OCI-LY1 (cell line): ENCODE measurements around the gene SUSD1.

Experiments
- H2AFZ ChIP-seq: fragments of 200-600 bp; sonication (generic), shearing (Covaris generic); 2 replicates; pipeline ENCODE4 v1.6.0; 2014; ENCODE audit warnings: antibody characterized with exemption, mild to moderate bottlenecking, low read length
- H3F3A ChIP-seq: fragments of 200-600 bp; sonication (generic), shearing (Covaris generic); 2 replicates; pipeline ENCODE4 v1.6.0; 2014; ENCODE audit warnings: mild to moderate bottlenecking, antibody characterized with exemption, low read length, moderate library complexity; ENCODE audit not compliant: insufficient read depth
- H3K27ac ChIP-seq: fragments of 200-600 bp; sonication (generic); 2 replicates; pipeline ENCODE4 v1.5.1; 2014; ENCODE audit warnings: low read length, mixed run types, mild to moderate bottlenecking, low read depth; ENCODE audit not compliant: poor library complexity, severe bottlenecking
- H3K27me3 ChIP-seq: fragments of 200-600 bp; sonication (generic); 2 replicates; pipeline ENCODE4 v1.6.0; 2014; ENCODE audit warnings: antibody characterized with exemption, mild to moderate bottlenecking, low read length, moderate library complexity; ENCODE audit not compliant: insufficient read depth
- H3K36me3 ChIP-seq: fragments of 200-600 bp; sonication (generic); 2 replicates; pipeline ENCODE4 v1.6.1; 2014; ENCODE audit warnings: mild to moderate bottlenecking, antibody characterized with exemption, low read length, moderate library complexity, mixed read lengths; ENCODE audit not compliant: insufficient read depth
- H3K4me1 ChIP-seq: fragments of 200-600 bp; sonication (generic); 2 replicates; pipeline ENCODE4 v1.5.1; 2014; ENCODE audit warnings: mild to moderate bottlenecking, low read length, moderate library complexity; ENCODE audit not compliant: insufficient read depth, severe bottlenecking
- H3K4me2 ChIP-seq: fragments of 200-600 bp; sonication (generic), shearing (Covaris generic); 2 replicates; pipeline ENCODE4 v1.6.1; 2014; ENCODE audit warnings: low read length
- H3K4me3 ChIP-seq: fragments of 200-600 bp; sonication (generic); 2 replicates; pipeline ENCODE4 v1.5.1; 2014; ENCODE audit warnings: low read length, low read depth, mild to moderate bottlenecking, mixed read lengths; ENCODE audit not compliant: poor library complexity, severe bottlenecking
- H3K79me2 ChIP-seq: fragments of 200-600 bp; shearing (Covaris generic); 2 replicates; pipeline ENCODE4 v1.6.1; 2016; ENCODE audit warnings: mixed run types, low read length, mixed read lengths; ENCODE audit not compliant: insufficient read depth
- H3K9ac ChIP-seq: fragments of 200-600 bp; sonication (generic), shearing (Covaris generic); 2 replicates; pipeline ENCODE4 v1.6.1; 2014; ENCODE audit warnings: mild to moderate bottlenecking, low read length, mixed read lengths
- H3K9me2 ChIP-seq: fragments of 200-600 bp; sonication (generic), shearing (Covaris generic); 2 replicates; pipeline ENCODE4 v1.6.1; 2014; ENCODE audit warnings: low read depth, mild to moderate bottlenecking, low read length, mixed read lengths
- H3K9me3 ChIP-seq: fragments of 200-600 bp; shearing (Covaris generic); 2 replicates; pipeline ENCODE4 v1.6.1; 2014; ENCODE audit warnings: low read length, mixed read lengths
- H4K20me1 ChIP-seq: fragments of 200-600 bp; sonication (generic), shearing (Covaris generic); 2 replicates; pipeline ENCODE4 v1.6.0; 2016; ENCODE audit warnings: mild to moderate bottlenecking, low read length; ENCODE audit not compliant: insufficient read depth
- CTCF ChIP-seq: fragments of 200-600 bp; sonication (generic), shearing (Covaris generic); IDR thresholded peaks from 2 replicates; pipeline ENCODE4 v1.5.1; 2017; ENCODE audit warnings: mild to moderate bottlenecking, antibody characterized with exemption, low read length, moderate library complexity, mixed read lengths
- EZH2 ChIP-seq: fragments of 200-600 bp; sonication (generic), shearing (Covaris generic); IDR thresholded peaks from 2 replicates; pipeline ENCODE4 v1.8.0; 2017; ENCODE audit warnings: borderline replicate concordance, mixed run types, mild to moderate bottlenecking, antibody characterized with exemption, low read length, moderate library complexity, mixed read lengths

Gene SUSD1

GRCh38 chr9:112002131-112002846 lies 172.8 kb downstream of the SUSD1 start:
- no peaks in the 10 kb centered on the region for H3K27me3 ChIP-seq
- no peaks in the 10 kb centered on the region for H3K36me3 ChIP-seq
- no peaks in the 10 kb centered on the region for H4K20me1 ChIP-seq
- peaks cover 6% of the 10 kb centered on the region for H3K4me1 ChIP-seq
- no peak overlapping the region for H3K9ac ChIP-seq
- no peaks in the 10 kb centered on the region for H3K9me3 ChIP-seq
- no peak overlapping the region for H3K27ac ChIP-seq
- H3K79me2 ChIP-seq = no peaks in the 10 kb centered on the region
- no peaks in the 10 kb centered on the region for H3F3A ChIP-seq
- H3K9me2 ChIP-seq = no peaks in the 10 kb centered on the region
- no peak overlapping the region for H2AFZ ChIP-seq
- no peak for TF ChIP-seq EZH2
- TF ChIP-seq CTCF = no peak
- H3K4me2 ChIP-seq = no peak overlapping the region
- no peak overlapping the region for H3K4me3 ChIP-seq

- Histone ChIP-seq H3K79me2 (no peaks in the 10 kb centered on the region), H3K4me2 (no peak overlapping the region), H3K36me3 (no peaks in the 10 kb centered on the region), H4K20me1 (no peaks in the 10 kb centered on the region), H3F3A (no peaks in the 10 kb centered on the region), H3K27me3 (no peaks in the 10 kb centered on the region), H3K4me1 (peaks cover 6% of the 10 kb centered on the region), H3K9me3 (0 out of 2 replicates have a peak, but pooled peaks cover 2% of the 10 kb centered on the region), H3K27ac (no peak overlapping the region), H3K9me2 (no peaks in the 10 kb centered on the region), H3K9ac (no peak overlapping the region), H3K4me3 (no peak overlapping the region), H2AFZ (no peak overlapping the region)
- TF ChIP-seq EZH2 (no peak), CTCF (no peak)
These were observed 174.4 kb downstream of the SUSD1 start for GRCh38 chr9:112000743-112001142.

- no peaks in the 10 kb centered on the region for H3K9me2 ChIP-seq
- no peaks in the 10 kb centered on the region for H3K36me3 ChIP-seq
- TF ChIP-seq EZH2 (no peak), CTCF (no peak)
- H3K4me1 ChIP-seq = peaks cover 6% of the 10 kb centered on the region
- H3K4me3 ChIP-seq = no peak overlapping the region
- H3K4me2 ChIP-seq = no peak overlapping the region
- H3K27ac ChIP-seq = no peak overlapping the region
- H3K9me3 ChIP-seq = 0 out of 2 replicates have a peak, but pooled peaks cover 2% of the 10 kb centered on the region
- no peak overlapping the region for H2AFZ ChIP-seq
- H3F3A ChIP-seq = no peaks in the 10 kb centered on the region
- H3K9ac ChIP-seq = no peak overlapping the region
- H3K79me2 ChIP-seq = no peaks in the 10 kb centered on the region
- no peaks in the 10 kb centered on the region for H3K27me3 ChIP-seq
- H4K20me1 ChIP-seq = no peaks in the 10 kb centered on the region
These were observed 175.8 kb downstream of the SUSD1 start for GRCh38 chr9:111999319-111999718.
